ENCODE results near the gene PCSK6. TPM values are rescaled to one million over a fixed set of nuclear protein-coding genes. Genes with fewer than 3 reads are reported as not detected.

The PCSK6 gene
- total RNA-seq, 1 experiment from 2014 or later: 10.6 TPM

DNA sequence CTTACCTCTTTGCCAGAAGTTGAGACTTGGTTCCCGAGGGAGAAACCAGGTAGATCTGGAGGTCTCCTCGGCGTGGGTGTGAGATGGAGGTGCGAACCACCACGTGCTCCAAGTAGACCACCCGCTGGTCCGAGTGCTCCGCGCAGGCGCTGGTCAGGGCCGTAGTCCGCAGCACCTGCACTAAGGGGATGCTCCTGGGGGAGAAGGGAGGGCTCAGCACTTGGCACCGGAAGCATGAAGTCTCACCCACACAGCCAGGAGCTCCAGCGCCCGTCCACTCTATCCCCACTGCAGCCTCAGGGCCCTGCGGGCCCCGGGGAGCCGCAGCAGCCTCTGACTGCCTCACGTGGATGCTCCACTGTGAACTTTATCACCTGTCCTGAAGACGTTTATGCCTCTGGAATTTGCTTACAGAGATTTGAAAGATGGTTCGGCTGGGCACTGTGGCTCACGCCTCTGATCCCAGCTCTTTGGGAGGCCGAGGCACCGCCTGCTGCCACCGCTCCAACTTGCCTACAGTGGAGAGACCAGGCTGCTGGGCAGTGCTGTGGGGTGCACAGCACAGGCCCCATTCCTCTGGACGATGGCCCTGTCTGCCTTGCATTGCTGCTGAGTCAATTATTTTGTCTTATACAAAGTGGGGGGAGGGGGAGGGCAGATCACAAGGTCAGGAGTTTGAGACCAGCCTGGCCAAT lies 119.0 kb downstream of the PCSK6 start:
- no peaks in the 10 kb centered on the region for H3K36me3 ChIP-seq (ENCODE audit: control insufficient read depth, insufficient read depth, low read length)
- ATAC-seq (no peak), DNase-seq (ENCODE audit: low read depth, low spot score) (no peak)
- intact Hi-C loops (cut with micrococcal nuclease; ENCODE audit: unreplicated experiment): no loop called here
- TF ChIP-seq, protein P1, sequence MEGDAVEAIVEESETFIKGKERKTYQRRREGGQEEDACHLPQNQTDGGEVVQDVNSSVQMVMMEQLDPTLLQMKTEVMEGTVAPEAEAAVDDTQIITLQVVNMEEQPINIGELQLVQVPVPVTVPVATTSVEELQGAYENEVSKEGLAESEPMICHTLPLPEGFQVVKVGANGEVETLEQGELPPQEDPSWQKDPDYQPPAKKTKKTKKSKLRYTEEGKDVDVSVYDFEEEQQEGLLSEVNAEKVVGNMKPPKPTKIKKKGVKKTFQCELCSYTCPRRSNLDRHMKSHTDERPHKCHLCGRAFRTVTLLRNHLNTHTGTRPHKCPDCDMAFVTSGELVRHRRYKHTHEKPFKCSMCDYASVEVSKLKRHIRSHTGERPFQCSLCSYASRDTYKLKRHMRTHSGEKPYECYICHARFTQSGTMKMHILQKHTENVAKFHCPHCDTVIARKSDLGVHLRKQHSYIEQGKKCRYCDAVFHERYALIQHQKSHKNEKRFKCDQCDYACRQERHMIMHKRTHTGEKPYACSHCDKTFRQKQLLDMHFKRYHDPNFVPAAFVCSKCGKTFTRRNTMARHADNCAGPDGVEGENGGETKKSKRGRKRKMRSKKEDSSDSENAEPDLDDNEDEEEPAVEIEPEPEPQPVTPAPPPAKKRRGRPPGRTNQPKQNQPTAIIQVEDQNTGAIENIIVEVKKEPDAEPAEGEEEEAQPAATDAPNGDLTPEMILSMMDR (IDR thresholded peaks at IDR 0.05): no peak
- TF ChIP-seq SIN3A (IDR thresholded peaks at IDR 0.05; ENCODE audit: borderline replicate concordance, insufficient read depth, low read depth, low read length) (no peak), TCF7L2 (IDR thresholded peaks at IDR 0.05; ENCODE audit: low read depth, low read length) (no peak), POLR2AphosphoS5 (IDR thresholded peaks at IDR 0.05; ENCODE audit: low read depth, low read length) (no peak)
- TF ChIP-seq, protein P2, sequence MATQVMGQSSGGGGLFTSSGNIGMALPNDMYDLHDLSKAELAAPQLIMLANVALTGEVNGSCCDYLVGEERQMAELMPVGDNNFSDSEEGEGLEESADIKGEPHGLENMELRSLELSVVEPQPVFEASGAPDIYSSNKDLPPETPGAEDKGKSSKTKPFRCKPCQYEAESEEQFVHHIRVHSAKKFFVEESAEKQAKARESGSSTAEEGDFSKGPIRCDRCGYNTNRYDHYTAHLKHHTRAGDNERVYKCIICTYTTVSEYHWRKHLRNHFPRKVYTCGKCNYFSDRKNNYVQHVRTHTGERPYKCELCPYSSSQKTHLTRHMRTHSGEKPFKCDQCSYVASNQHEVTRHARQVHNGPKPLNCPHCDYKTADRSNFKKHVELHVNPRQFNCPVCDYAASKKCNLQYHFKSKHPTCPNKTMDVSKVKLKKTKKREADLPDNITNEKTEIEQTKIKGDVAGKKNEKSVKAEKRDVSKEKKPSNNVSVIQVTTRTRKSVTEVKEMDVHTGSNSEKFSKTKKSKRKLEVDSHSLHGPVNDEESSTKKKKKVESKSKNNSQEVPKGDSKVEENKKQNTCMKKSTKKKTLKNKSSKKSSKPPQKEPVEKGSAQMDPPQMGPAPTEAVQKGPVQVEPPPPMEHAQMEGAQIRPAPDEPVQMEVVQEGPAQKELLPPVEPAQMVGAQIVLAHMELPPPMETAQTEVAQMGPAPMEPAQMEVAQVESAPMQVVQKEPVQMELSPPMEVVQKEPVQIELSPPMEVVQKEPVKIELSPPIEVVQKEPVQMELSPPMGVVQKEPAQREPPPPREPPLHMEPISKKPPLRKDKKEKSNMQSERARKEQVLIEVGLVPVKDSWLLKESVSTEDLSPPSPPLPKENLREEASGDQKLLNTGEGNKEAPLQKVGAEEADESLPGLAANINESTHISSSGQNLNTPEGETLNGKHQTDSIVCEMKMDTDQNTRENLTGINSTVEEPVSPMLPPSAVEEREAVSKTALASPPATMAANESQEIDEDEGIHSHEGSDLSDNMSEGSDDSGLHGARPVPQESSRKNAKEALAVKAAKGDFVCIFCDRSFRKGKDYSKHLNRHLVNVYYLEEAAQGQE (IDR thresholded peaks at IDR 0.05; ENCODE audit: insufficient read depth in 1 of 2, low read depth in 2 of 2, low read length in 1 of 2): no peak
- in situ Hi-C loops (cut with HindIII; ENCODE audit: low pct_unique_long_range_greater_than_20kb, low sequenced_read_pairs): no loop called here
- BruUV-seq (replicated peaks): no TSS peak
- no peaks in the 10 kb centered on the region; the same call in 1 of the 2 replicates for H3K4me1 ChIP-seq (ENCODE audit: control insufficient read depth, insufficient read depth, low read length)
- POLR2A ChIA-PET: no interaction called here
- H3K27ac ChIP-seq (ENCODE audit: low read length): no peak overlapping the region
- CTCF ChIA-PET: no interaction called here
- no peaks in the 10 kb centered on the region for H3K27me3 ChIP-seq (ENCODE audit: control insufficient read depth, insufficient read depth, low read length)
- H3K9me3 ChIP-seq (ENCODE audit: control insufficient read depth, insufficient read depth, low read depth, low read length): no peaks in the 10 kb centered on the region
- no peak overlapping the region for H3K4me3 ChIP-seq (ENCODE audit: low read depth in 2 of 2, low read length in 2 of 2)

DNA sequence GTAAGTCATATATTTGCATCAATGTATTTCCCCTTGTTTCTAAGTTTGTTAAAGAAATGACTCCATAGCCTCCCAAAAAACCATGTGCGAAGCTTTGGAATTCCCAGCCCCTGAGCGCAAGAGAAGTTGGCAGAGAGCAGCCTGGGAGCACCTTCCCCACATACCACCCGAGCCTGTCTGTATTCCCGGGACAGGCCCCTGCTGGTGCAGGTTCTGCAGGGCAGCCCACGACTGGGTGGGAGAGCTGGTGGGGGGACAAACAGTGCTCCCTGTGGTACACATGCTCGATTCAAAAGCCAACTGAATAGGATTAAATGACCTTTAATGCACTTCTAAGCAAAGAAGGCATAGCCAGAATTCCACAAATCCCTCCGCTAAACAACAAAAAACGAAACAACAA lies 119.8 kb downstream of the PCSK6 start:
- no peak overlapping the region for H3K27ac ChIP-seq (ENCODE audit: low read length)
- CTCF ChIA-PET: no interaction called here
- no peaks in the 10 kb centered on the region for H3K36me3 ChIP-seq (ENCODE audit: control insufficient read depth, insufficient read depth, low read length)
- H3K27me3 ChIP-seq (ENCODE audit: control insufficient read depth, insufficient read depth, low read length): no peaks in the 10 kb centered on the region
- DNase-seq (ENCODE audit: low read depth, low spot score) (no peak), ATAC-seq (no peak)
- no TSS peak for BruUV-seq (replicated peaks)
- in situ Hi-C loops (cut with HindIII; ENCODE audit: low pct_unique_long_range_greater_than_20kb, low sequenced_read_pairs): no loop called here
- no peak overlapping the region for H3K4me3 ChIP-seq (ENCODE audit: low read depth in 2 of 2, low read length in 2 of 2)
- no peaks in the 10 kb centered on the region for H3K9me3 ChIP-seq (ENCODE audit: control insufficient read depth, insufficient read depth, low read depth, low read length)
- TF ChIP-seq SIN3A (IDR thresholded peaks at IDR 0.05; ENCODE audit: borderline replicate concordance, insufficient read depth, low read depth, low read length): no peak
- TF ChIP-seq POLR2AphosphoS5 (IDR thresholded peaks at IDR 0.05; ENCODE audit: low read depth, low read length): no peak
- TF ChIP-seq, protein P2 (IDR thresholded peaks at IDR 0.05; ENCODE audit: insufficient read depth in 1 of 2, low read depth in 2 of 2, low read length in 1 of 2): no peak
- TF ChIP-seq, protein P1 (IDR thresholded peaks at IDR 0.05): no peak
- no peak for TF ChIP-seq TCF7L2 (IDR thresholded peaks at IDR 0.05; ENCODE audit: low read depth, low read length)
- H3K4me1 ChIP-seq (ENCODE audit: control insufficient read depth, insufficient read depth, low read length): no peaks in the 10 kb centered on the region; the same call in 1 of the 2 replicates
- POLR2A ChIA-PET: no interaction called here
- intact Hi-C loops (cut with micrococcal nuclease; ENCODE audit: unreplicated experiment): no loop called here

Data from Panc1 (cell line).